Stimulated activated CD4-positive, alpha-beta T cell treated with anti-CD3 and anti-CD28 coated beads, Interleukin-1b, Interleukin-23, amount 100 ng/mL, for 1 hour (primary cell): ENCODE measurements around the gene IL12B.
"Not testable (repeated sequence)": the region's sequence is repeated elsewhere in the genome, so short reads cannot be mapped to it uniquely, and the experiment has no call there.

ENCODE experiments used
- DNase-seq, 2 donors: peaks; one replicate each; pipeline ENCODE4 v3.0.0-alpha.2; 2020; ENCODE audit warnings: low read depth in 2 of 2

The IL12B gene

GRCh38 chr5:159330131-159330800 is at the start of gene IL12B:
Gene IL12B (minus strand): TSS chr5:159330487. CDS start chr5:159326782, 3,705 bp downstream.
- no peak for DNase-seq

- DNase-seq: no peak
These were observed 47.4 kb upstream of the IL12B start for GRCh38 chr5:159377653-159378052.

DNA sequence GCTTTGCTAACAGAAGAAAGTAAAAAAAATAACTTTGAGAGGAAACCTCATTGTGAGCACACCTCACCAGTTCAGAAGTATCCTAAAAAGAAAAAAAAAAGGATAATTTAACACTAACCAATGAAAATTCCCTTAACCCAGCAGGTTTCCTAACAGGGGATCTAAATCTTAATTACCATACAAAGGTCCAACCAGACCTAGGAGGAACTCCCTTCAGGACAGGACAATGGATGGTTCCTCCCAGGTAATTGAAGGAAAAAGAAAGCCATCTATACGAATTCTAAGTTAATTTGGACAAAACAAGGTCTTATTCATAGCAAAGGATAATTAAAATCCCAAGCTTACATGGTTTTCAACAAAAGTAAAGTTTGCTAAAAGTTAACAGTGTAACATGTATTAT is 37.6 kb upstream of the IL12B start:
- not testable (repeated sequence) for DNase-seq

GRCh38 chr5:159366776-159367175 is 36.5 kb upstream of the IL12B start:
- not testable (repeated sequence) for DNase-seq

DNA sequence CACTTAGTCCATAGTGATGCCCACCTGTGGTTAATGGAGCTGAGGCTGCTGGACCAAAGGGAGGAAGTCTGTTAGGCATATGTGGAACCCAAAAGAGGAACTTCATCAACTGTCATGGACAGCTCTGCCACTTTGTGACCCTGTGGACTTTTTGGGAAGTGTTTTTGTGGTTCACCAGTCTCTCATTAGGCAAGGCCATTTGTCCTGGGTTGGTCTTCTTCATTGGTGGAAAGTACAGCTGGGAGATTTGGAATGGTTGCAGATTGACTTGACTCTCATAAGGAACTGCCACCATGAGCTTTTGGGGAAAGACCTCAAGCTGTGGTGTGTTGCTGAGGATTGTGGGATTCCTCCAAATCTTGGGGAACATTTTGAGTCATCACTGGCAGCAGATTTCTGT is 31.9 kb upstream of the IL12B start:
- DNase-seq: no peak

- not testable (repeated sequence) for DNase-seq
These were observed 29.6 kb upstream of the IL12B start for GRCh38 chr5:159359871-159360270.

GRCh38 chr5:159359408-159359807 is 29.1 kb upstream of the IL12B start:
- DNase-seq: no peak

- no peak for DNase-seq
These were observed 23.5 kb upstream of the IL12B start for GRCh38 chr5:159353661-159354252.

DNA sequence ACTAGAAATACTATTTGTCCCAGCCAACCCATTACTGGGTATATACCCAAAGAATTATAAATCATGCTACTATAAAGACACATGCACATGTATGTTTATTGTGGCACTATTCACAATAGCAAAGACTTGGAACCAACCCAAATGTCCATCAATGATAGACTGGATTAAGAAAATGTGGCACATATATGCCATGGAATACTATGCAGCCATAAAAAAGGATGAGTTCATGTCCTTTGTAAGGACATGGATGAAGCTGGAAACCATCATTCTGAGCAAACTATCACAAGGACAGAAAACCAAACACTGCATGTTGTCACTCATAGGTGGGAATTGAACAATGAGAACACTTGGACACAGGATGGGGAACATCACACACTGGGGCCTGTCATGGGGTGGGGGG is 20.4 kb upstream of the IL12B start:
- not testable (repeated sequence) for DNase-seq

DNA sequence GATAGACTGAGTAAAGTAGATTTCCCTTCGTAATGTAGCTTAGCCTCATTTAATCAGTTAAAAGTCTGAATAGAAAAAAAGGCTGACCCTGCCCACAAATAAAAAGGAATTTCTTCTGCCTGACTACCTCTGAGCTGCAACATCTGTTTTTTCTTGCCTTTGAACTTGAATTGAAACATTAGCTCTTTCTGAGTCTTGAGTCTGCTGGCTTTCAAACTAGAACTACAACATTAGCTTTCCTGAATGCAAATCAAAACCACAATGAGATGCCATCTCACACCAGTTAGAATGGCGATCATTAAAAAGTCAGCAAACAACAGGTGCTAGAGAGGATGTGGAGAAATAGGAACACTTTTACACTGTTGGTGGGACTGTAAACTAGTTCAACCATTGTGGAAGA is 19.9 kb upstream of the IL12B start:
- not testable (repeated sequence) for DNase-seq

DNA sequence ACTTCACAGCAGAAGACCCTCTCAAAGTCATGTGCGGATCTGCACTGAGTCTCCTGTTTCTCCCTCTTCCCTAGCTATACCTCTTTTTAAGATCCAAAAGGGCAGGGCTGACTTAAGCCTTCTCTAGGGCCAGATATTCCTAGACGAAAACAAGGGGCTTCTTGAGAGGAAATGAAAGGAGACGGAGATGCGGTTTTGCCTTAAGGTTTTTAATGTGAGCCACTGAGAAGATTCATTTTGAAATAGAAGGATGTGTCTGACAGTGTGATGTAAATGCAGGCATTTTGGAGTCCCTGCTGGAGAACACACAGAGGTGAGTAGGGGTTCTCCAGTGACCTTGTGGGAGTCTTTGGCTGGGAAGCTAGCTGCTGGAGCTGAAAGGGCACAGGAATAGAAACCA is 15.6 kb upstream of the IL12B start:
- no peak for DNase-seq

DNA sequence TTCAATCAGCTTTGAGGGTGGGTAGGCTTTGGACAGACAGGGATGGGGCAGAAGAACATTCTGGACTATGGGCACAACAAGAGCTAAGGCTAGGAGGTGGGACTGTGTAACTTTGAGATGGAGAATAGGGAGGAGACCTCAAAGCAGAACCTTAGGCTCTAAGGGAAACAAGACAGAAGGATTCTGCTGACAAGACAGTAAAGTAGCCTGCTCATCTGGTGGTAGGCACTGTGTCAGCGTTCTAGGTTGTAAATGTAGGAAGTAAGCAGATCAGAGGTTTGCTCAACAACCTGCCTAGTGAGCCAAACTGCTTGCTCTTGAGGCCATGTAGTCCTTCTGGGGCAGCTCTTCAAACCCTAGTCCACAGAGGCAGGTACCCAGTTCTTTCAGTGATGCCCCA is 15.0 kb upstream of the IL12B start:
- no peak for DNase-seq

GRCh38 chr5:159343295-159344094 is 13.2 kb upstream of the IL12B start:
- no peak for DNase-seq

GRCh38 chr5:159342840-159343239 is 12.6 kb upstream of the IL12B start:
- DNase-seq: no peak

DNA sequence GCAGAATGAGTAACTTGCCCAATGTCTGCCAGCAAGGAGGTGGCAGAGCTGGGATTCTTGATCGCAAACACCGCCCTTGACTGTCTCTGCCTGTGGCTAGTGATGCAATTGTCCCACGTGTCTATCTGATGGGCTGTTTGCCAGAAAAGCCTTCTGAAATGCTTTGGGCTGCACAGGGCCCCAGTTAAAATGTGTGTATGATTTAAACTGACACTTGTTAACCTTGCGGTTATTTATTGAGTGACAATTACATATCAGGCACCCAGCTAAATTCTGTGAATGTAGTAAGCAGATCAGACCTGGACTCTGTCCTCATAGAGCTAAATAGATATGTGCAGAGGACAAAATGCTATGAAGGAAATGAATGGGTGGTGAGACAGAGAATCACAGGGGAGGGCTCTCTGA is 11.6 kb upstream of the IL12B start:
- peak in 1 of 2 donors; percentile 40 for DNase-seq

- DNase-seq: no peak
These were observed 10.9 kb upstream of the IL12B start for GRCh38 chr5:159341145-159341544.

- no peak for DNase-seq
These were observed 10.2 kb upstream of the IL12B start for GRCh38 chr5:159340511-159340910.

- no peak for DNase-seq
These were observed 9.2 kb upstream of the IL12B start for GRCh38 chr5:159339460-159339859.

DNA sequence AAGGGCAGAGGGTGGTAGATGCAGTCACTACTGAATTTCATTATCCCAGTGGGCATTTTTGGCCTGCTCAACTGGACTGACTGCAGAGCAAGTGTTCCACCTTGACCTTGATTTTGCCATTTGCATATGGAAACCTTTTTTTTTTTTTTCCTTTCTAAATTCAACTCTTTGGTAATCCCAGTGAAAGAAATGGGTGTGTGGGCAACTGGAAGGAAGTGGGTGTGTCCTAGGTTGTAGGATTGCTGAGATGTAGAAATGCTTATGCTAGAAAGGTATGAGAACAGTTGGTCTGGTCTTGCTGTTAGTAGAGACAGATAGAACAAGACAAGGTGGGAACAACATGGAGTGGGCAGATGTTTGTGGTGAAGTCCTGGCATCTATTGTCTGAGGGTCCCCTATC is 7.8 kb upstream of the IL12B start:
- no peak for DNase-seq

- DNase-seq: no peak
These were observed 7.0 kb upstream of the IL12B start for GRCh38 chr5:159337016-159337955.

- no peak for DNase-seq
These were observed 6.3 kb upstream of the IL12B start for GRCh38 chr5:159336586-159336985.

GRCh38 chr5:159333545-159333925 is 3.2 kb upstream of the IL12B start:
- no peak for DNase-seq
